GM21526 (cell line): ENCODE results near the gene FOXP1.

ENCODE experiments used
- ATAC-seq: cut with Tn5 transposase; IDR thresholded peaks from one replicate; pipeline ENCODE4 v1.9.1; 2021; ENCODE audit warnings: moderate library complexity; ENCODE audit not compliant: unreplicated experiment, low FRiP score

Gene FOXP1

GRCh38 chr3:71061581-71061980 lies 521.9 kb downstream of the FOXP1 start:
- ATAC-seq = no peak

- no peak for ATAC-seq
Observed at GRCh38 chr3:71061037-71061436, 522.5 kb downstream of the FOXP1 start.

DNA sequence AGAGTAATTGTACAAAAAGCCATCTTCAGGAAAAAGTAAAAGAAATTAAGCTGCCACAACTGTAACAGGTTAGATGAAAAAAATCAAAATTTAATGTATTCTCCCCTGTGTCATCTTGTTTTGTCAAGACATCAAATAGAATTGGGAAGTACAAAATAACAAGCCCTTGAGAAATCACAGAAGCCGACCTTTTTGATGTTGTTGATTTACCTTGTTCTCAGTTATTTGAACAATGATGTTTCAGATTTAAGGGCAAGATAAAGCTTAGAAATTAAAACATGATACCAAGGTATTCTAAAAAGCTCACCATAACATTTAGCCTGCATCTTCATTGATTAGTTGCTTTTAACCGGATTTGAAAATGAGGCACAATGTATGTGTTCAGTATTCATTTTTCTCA lies 523.0 kb downstream of the FOXP1 start:
- no peak for ATAC-seq

DNA sequence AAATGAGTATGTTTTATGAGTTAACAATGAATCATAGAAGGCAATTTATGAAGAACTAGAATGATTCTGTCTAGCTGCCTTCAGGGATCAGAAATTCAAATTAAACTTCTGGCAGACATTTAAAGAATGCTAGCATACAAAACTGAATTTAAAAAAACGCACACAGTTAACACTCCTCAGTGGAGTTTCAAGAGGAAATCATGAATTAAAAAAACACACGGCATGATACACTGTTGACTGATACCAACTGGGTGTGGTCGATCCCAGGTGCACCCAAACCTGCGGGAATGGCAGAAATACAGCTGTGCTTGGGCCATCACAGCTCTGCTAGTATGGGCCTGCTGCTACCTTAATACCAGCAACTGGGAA lies 526.0 kb downstream of the FOXP1 start:
- ATAC-seq = no peak

DNA sequence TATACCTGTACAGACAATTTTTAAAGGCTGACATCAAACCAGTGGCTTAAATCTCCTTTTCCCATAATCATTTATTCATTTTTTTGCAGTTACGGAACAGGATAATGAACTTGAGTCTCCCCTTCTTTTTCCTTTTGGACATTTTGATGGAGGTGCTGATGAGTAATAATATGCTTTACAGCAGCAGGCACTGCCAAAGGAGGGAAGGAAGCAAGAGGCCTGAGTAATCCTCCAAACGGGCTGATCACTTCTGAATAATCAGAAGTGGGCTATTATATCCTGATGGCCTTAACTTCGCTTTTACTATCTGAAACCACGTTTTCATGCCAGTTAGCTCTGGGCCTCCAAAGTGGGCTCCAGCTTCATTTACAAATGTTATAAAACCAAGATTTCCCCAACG lies 527.2 kb downstream of the FOXP1 start:
- no peak for ATAC-seq

GRCh38 chr3:71055257-71056001 lies 528.1 kb downstream of the FOXP1 start:
- no peak for ATAC-seq

DNA sequence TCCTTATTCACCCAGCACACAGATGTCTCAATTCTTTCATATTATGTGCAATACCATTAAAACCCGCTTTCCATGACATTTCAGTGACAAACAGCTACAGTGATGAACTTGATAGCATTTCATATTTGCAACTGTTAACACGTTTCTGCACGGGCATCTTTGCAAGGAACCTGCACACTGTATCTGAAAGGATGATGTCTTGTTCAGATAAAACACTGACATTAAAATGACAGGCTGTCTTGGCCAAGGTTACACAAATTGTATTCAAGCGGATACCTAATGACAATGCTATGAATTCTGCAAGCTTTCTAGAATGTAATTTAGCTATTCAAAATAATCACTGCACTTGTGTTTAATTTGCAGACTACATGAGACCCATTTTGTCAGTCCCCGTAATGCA lies 529.2 kb downstream of the FOXP1 start:
- ATAC-seq = no peak

GRCh38 chr3:71053495-71053894 lies 530.0 kb downstream of the FOXP1 start:
- no peak for ATAC-seq

GRCh38 chr3:71052716-71053115 lies 530.8 kb downstream of the FOXP1 start:
- ATAC-seq = no peak

DNA sequence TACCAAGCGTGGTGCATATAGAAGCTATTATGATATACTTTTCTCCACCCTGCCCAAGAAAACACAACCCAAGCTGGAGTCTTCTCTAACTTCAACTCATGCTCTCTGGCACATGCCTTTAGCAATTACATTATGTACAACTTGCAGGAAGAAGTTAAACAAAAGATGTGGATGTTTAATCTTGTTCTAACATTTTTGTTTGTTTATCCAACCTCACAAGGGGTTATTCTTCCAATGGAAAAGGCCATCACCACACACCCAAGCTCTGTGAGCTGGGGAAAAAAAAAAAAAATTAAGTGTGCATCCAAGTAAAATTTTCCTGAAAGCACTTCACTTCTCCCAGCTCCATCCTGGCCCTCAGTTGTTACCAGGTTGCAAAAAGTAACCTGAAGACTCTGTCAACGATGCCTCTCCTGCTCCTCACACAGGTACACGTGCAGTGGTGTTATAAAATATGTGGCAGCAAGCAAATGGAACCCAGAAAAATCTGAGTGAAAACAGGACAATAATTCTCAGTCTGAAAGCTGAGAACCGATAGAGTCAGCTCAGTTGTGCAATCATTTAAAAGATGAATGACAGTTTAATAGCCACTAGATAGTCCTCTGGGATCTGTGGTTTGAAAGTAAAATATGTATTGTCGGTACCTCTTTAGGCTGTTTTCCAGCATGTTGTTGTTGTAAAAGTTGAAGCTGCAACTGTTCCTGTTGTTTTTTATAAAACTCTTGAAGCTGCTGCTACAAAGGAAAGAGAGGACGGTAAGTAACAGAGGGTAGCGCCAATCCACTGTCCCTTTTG lies 531.4 kb downstream of the FOXP1 start:
- no peak for ATAC-seq

- no peak for ATAC-seq
Observed at GRCh38 chr3:71051259-71051595, 532.3 kb downstream of the FOXP1 start.

- ATAC-seq = no peak
Observed at GRCh38 chr3:71050538-71051258, 532.8 kb downstream of the FOXP1 start.

DNA sequence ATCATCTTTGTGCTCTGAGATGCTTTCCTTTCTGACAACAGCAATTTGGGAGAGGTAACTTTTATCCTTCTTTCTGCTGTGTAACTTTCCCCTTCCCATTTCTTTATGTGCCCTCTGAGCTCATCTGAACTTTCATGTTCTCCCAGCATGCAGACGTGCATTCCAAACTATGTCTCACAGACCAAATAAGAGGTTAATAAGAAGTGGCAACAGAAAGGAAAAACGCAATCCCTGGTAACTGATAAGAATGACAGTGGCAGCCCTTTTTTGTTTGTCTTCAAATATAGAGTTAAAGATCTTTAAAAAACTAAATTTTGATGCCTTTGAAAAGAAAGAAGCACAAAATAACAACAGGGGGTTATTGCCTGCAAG lies 533.4 kb downstream of the FOXP1 start:
- ATAC-seq = no peak

- no peak for ATAC-seq
Observed at GRCh38 chr3:71048948-71049347, 534.6 kb downstream of the FOXP1 start.

DNA sequence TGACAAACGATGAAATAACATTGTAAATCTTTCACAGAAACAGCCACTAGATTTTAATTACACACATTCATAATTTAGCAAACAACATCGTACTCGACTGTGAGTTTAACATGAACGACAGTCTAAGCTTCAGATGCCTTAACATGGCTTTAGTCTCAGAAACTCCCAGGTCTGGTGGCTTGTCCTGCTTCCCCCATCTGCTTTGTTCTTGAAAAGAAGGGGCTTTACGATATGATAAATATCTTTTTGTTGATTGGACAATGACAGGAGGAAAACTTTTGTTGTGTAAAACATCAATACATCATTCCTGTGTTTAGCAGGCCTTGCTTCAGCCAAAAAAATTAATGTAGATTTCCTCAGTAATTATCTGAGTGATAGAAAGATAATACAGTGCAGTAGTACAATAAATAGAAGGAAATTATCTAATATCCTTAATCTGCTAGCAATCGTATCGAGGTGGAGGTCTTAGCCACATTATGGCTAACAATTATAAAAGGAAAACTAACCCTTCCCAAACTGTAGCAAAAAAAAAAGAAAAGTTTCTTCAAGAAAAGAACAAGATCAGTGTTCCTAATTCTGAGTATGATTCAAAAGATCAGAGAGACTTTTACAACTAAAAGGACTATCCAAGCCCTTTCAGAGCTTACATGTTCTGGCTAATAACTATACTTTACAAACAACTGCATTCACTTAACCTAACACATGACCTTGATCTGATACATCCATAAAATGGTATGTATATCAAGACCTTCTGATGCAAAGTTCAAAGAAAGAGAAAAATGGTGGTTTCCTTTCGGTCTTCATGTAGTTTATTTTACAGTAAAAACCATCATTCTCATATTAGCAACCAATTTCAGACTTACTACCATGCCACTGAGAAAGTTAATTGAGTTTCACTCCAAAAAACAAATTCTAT lies 535.7 kb downstream of the FOXP1 start:
- no peak for ATAC-seq

GRCh38 chr3:71046791-71047190 lies 536.7 kb downstream of the FOXP1 start:
- no peak for ATAC-seq

GRCh38 chr3:71045917-71046282 lies 537.6 kb downstream of the FOXP1 start:
- ATAC-seq = no peak

DNA sequence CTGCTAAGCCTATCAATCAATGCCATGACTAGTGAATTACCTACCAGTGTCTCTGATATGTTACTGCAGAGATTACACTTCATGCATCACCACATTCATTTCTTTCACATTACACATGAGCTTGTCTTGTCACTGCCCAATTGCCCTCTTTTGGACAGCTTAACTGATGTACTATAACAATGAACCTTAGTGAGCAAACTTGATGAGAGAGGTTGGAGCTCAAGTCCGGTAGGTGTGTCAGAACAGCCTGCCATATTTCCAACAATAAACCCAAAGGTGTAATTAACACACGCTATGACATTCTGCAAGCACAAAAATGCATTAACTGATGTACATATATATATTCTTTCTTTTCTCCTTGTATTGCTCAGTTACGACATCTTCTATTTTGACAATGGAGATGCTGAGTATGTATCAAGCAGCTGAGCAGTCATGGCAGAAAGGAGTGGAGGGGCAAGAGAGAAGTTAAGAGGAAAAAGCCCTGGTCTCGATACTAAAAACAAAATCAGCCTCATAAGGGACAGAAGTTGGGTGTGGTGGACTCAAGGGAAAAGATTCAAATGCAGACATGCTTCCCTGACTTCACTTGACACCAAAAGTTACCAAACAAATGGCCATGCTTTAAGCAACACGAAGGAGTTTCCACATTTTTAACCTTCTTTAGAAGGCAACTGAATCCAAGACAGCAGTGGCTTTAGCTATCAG lies 538.2 kb downstream of the FOXP1 start:
- no peak for ATAC-seq

DNA sequence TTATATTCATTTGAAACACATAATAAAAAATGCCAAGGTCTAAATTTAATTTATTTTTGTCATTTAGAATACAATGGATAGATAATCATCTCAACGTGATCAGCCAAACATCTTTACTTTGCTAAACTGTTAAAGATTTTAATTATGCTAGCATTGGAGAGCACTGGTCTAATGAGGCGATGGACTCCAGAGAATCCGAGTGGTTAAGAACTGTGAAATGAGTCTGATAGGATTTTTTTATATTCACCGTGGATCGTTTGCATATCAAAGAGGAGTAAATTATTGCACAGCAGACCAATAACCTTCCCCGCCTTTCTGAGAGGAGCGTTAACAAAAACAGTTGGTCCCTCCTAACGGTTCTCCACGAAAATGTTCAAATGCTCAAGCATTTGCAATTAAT lies 540.8 kb downstream of the FOXP1 start:
- no peak for ATAC-seq

DNA sequence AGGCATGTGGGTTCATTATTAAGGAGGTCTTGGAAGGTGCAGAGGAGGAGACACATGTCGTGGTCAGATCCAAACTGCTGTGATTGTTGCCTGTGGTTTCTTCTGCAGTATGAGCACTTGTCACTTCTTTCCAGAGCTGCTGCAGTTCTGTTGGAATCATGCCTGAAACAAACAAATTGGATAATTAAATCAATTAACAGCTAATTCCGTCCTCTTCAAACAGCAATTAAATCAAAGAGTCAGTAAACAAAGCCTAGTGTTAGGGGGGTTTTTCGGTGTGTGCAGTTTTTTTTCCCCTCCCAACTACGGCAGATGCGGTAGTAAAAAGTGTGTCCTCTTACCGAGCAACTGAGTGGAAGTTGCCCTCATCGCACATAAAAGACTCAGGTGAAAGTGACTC lies 542.2 kb downstream of the FOXP1 start:
- ATAC-seq = no peak
